Measurements from ENCODE around the gene SLC35F2.
"Not testable (repeated sequence)": the region's sequence is repeated elsewhere in the genome, so short reads cannot be mapped to it uniquely, and the experiment has no call there.

Gene SLC35F2

GRCh38 chr11:107785401-107785800, 73.2 kb downstream of the SLC35F2 start:
- DNase-seq: peak; percentile 9

GRCh38 chr11:107783121-107783520, 75.5 kb downstream of the SLC35F2 start:
- DNase-seq: peak; percentile 32

- DNase-seq: no peak
These were observed 77.8 kb downstream of the SLC35F2 start for GRCh38 chr11:107780775-107781174.

- no peak for DNase-seq
These were observed 78.5 kb downstream of the SLC35F2 start for GRCh38 chr11:107780136-107780535.

GRCh38 chr11:107778839-107779517, 79.6 kb downstream of the SLC35F2 start:
- DNase-seq: no peak

- DNase-seq: no peak
These were observed 81.5 kb downstream of the SLC35F2 start for GRCh38 chr11:107777110-107777509.

GRCh38 chr11:107776062-107776461, 82.5 kb downstream of the SLC35F2 start:
- DNase-seq: no peak

- DNase-seq: peak; percentile 58
These were observed 88.0 kb downstream of the SLC35F2 start for GRCh38 chr11:107770551-107770951.

- DNase-seq: peak; percentile 66
These were observed 89.4 kb downstream of the SLC35F2 start for GRCh38 chr11:107769189-107769588.

- not testable (repeated sequence) for DNase-seq
These were observed 99.8 kb downstream of the SLC35F2 start for GRCh38 chr11:107758719-107759355.

GRCh38 chr11:107757661-107758060, 100.9 kb downstream of the SLC35F2 start:
- no peak for DNase-seq

- no peak for DNase-seq
These were observed 102.0 kb downstream of the SLC35F2 start for GRCh38 chr11:107756553-107756952.

GRCh38 chr11:107752949-107753822, 105.4 kb downstream of the SLC35F2 start:
- peak; percentile 9 for DNase-seq

GRCh38 chr11:107752508-107752907, 106.1 kb downstream of the SLC35F2 start:
- no peak for DNase-seq

GRCh38 chr11:107751082-107751481, 107.5 kb downstream of the SLC35F2 start:
- DNase-seq: no peak

GRCh38 chr11:107750313-107750712, 108.3 kb downstream of the SLC35F2 start:
- DNase-seq: no peak

GRCh38 chr11:107747622-107748021, 111.0 kb downstream of the SLC35F2 start:
- no peak for DNase-seq

- DNase-seq: no peak
These were observed 113.9 kb downstream of the SLC35F2 start for GRCh38 chr11:107744736-107745135.

GRCh38 chr11:107743191-107743590, 115.4 kb downstream of the SLC35F2 start:
- DNase-seq: no peak

GRCh38 chr11:107741044-107741823, 117.4 kb downstream of the SLC35F2 start:
- DNase-seq: no peak

Data from fibroblast of upper back skin (primary cell).